ENCODE results near the gene ALOX5.

GRCh38 chr10:45444976-45445898 is 71.2 kb downstream of the ALOX5 start:
- TF ChIP-seq CTCF (conservative IDR thresholded peaks at IDR 0.05; ENCODE audit: low read depth, low read length) (no peak), EZH2 (IDR thresholded peaks at IDR 0.05; ENCODE audit: borderline replicate concordance, low read depth, low read length, poor library complexity, severe bottlenecking) (no peak)
